ENCODE data around the gene UBASH3A.
A peak's percentile ranks its signal among the peaks of the same experiment; 100 is the strongest.

The UBASH3A gene

DNA sequence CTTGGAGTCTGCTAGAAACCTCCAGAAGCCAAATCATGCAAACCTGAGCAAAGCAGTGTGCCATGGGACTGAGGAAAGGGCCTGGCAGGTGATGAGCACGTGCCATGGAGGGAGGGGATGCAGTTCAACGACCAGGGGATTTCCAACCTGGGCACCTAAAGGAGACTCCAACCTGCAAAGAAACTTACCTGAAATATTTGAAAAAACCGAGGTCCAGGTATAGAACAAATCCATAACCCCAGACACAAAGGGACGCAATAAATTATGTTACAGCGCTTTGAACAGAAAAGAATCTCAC is 8.9 kb downstream of the UBASH3A start:
- DNase-seq: no peak

DNA sequence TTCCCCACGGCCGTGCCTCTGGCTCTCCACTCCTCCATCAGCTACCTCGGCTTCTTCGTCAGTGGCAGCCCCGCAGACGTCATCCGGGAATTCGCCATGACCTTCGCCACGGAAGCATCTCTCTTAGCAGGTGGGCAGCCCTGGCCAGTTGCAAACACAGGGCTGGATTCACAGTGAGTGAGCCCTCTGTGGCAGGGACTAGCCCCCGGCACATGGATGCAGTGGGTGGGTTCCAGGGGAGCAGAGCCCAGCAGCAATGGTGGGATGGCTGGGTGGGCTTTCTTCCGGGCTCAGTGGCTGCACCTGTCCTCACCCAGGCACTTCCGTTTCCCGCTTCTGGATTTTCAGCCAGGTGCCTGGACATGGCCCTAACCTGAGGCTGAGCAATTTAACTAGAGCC is 9.4 kb downstream of the UBASH3A start:
- DNase-seq: no peak

DNA sequence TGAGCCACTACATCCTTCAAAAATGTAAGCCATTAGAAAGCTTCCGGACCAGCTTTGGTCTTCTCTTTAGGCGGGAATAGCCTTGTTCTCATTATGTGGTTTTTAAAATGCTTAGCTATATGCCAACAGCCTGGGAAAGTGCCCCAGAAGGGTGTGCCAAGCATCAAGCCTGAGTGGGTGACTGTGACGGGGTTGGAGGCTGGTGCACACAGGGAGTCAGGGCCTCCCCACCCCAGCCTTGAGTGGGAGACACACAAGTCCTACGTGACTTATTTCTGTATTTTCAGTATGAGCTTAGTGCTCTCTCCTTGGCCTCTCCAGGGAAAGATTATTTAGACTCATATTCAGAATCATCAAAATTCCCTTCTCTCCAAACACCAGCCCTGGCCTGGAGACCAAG is 9.8 kb downstream of the UBASH3A start:
- no peak for DNase-seq

DNA sequence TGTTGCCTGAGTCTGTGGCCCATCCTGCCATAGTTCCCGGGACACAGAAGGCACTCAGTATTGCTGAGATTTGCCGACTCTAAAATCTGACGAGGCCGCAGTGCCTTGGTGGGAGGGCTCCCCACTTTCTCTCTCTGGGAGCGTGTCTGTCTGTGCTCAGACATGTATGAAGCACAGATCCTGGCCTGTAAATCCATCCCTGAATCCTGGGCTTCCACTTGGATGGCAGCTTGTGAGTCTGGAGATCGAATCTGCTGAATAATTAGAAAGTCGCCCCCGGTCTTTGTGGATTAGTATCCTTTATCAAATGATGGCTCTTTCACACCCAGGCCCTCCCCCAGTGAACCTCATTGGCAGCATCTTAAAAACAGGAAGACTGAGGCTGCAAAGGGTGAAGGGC is 10.4 kb downstream of the UBASH3A start:
- no peak for DNase-seq

DNA sequence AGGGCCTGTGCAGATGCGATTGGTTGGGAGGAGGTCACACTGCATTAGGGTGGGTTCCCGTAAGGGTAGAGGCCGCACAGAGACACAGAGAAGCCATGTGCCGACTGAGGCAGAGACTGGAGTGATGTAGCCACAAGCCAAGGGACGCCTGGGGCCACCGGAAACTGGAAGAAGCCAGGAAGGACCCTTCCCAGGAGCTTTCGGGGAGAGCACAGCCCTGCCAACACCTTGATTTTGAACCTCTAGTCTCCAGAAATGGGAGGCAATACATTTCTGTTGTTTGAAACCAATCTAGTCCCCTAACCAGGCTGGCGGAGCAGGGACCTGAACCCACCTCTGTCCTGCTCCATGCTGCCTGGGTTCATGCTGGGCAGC is 10.8 kb downstream of the UBASH3A start:
- DNase-seq: no peak

DNA sequence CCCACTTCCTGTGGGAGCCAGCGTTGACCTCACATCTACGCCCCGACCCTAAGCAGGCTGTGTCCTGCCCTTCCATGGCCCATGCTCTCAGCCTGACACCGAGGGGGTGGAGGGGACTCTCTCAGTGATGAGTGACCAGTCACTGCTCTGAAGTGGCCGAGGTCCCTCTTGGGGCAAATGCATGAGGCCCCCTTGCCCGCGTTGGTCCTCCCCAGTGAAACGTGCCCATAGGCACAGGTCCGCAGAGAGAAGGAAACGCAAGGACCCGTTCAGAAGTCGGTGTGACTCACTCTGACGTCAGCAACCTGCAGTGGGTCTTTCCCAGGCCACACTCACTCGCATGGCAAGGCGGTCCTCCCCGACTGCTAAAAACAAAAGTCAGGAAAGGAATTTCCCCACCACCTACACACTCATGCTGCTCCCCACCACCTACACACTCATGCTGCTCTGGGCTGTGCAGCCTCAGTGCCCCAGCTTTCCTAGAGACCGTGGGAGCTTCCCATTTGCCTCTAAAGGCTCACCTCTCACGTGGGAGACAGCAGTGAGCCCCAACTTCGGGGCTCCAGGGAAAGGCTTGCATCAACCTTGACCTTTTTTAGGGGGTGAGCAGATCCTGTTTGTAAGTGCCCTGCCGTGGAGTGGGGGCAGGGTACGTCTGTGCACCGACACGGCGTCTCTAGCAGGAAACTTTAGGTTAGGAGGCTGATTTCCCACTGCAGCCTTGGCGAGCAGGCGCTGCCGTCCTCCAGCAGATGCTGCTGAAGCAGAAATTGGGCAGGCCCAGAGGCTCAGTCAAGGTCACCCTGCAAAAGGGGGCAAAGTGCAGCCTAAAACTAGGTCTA is 11.4 kb downstream of the UBASH3A start:
- peak; percentile 92 for DNase-seq

DNA sequence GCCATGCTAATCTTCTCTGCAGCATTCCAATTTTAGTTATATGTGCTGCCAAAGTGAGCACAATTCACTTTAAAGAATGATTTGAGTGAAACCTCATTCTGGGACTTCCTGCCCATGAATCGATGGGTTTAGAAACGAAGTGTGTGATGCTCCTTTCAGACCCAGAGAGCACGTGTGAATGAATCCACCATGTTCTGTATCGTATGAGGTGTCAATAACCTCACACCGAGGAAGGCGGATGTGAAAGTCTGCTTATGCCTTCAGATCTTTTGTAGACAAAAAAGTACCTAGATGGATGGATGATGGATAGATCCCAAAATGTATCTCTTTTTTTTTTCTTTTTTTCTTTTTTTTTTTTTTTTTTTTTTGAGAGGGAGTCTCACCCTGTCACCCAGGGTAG is 13.8 kb downstream of the UBASH3A start:
- DNase-seq: peak; percentile 43

DNA sequence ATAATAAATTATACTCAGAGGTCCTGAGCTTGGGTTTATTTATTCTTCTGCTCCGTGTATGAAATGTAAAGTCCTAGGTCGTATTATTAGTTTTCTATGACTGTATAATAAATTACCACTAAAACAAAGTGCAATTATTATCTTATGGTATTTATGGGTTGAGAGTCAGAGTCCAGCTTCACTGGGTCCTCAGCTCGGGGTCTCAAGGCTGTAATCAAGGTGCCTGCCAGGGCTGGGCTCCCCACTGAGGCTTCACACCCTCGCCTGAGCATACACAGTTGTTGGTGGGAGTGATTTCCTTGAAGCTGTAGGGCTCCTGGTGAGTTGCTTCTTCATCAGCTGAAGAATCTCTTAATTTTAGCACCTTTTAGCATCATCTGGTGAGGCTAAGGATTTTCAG is 15.2 kb downstream of the UBASH3A start:
- DNase-seq: no peak

DNA sequence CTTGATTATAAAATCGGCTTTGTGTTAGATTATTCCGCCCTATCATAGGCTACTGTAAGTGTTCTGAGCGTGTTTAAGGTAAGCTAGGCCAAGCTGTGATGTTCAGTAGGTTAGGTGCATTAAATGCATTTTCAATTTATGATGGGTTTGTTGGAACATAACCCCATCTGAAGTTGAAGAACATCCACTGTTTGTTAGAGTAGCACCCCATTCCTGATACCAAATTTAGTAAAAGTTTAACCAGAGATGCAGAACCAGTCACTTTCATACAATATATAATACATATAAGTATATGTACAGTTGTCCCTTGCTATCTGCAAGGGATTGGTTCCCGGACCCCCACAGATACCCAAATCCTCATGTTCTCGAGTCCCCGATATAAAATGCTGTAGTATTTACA is 16.1 kb downstream of the UBASH3A start:
- no peak for DNase-seq

DNA sequence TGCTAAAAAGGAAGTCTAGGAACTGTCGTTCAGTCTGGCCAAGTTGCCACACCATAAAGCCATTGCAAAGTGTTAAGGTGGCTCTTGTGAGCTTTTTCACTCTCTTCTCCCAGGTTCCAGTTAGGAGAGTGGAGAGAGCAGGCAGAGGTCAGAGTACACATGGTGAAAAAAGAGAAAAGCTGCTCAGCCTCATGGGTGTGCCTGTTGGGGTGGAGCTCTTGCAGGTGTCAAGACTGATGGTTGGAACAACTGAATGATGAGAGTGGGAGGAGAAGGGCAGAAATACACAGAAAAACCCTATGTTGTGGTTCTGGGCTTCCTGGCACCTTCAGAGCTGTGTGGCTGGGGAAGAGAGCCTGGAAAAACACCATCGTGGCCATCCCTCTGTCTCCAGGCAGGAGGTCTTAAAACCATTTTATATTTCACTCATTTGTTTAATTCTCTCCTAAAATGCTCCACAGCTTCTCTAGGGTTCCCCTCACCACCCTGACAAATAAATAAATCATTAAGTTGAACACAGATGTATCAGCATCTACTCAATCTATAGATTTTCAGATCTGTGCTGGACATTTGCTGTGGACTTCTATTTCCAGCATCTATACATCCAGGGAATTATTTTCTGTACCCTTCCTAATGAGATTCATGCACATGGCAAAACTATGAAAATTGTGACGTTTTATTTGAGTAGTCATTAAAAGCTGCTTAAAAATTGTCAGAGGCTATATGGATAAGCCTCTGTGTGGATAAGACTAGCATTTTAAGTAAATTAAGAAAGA is 17.5 kb downstream of the UBASH3A start:
- no peak for DNase-seq

DNA sequence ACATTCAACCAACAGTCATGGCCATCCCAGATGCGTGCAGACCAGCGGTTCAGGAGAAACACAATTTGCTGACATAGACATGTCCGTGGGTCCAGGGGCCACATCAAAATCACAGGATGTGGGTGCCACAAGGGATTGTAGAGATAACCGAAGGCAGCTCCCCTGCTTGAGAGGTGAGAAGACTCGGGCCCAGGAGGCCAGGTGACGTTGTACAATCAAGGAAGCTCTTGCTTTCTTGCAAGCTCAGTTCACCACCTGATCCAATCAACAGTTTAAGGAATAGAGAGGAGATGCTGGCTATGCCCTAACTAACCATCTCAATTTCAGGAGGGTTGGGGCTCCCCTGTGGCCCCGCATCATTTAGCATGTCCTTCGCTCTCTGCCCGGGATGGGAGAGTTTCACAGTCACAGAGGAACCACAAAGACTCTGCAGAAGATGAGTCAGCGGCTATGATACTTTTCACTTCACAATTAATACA is 19.5 kb downstream of the UBASH3A start:
- DNase-seq: peak; percentile 43

DNA sequence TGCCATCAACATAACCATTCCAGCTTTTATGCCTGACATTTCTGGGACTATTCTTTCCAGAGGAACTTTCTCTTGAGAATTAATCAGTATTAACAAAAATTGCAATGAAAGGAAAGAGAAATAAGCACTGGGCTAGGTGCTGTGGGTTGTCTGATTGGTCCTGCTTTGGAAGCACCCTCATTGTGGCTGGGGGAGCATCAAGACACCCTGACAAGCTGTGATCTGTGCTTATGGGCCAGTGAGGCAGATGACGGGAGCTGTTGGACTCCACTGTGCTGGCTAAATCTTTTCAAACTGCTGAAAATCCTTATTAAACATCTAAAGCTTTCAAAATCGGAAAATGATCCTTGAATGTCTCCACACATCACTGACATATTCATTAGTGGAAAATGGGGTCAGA is 20.0 kb downstream of the UBASH3A start:
- no peak for DNase-seq

DNA sequence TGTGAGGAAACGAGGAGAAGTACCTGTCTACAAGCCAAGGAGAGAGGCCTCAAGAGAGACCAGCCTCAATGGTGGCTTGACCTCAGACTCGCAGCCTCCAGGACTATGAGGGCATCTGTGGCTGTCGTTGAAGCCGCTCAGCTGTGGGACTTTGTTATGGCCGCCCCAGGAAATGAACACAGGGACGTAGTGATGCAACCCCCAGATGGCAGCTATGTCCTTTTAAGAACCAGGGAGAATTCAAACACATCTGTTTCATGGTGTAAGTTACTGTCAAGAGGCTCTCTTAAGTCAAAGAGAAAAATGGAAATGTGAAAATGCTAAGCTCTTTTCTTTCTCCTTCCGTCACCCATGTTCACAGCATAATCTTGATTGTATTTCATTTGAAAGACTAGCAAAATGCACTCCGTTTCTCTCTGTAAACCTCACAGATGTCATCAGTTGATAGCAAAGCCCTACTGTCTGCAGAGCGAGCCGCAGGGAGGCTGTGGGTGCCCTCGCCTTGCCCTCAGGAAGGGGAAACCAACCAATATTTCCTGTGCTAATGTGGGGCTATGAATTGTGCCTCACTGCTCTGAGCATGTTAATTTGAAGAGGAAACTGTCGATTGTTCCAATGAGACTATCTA is 21.3 kb downstream of the UBASH3A start:
- DNase-seq: peak; percentile 90

DNA sequence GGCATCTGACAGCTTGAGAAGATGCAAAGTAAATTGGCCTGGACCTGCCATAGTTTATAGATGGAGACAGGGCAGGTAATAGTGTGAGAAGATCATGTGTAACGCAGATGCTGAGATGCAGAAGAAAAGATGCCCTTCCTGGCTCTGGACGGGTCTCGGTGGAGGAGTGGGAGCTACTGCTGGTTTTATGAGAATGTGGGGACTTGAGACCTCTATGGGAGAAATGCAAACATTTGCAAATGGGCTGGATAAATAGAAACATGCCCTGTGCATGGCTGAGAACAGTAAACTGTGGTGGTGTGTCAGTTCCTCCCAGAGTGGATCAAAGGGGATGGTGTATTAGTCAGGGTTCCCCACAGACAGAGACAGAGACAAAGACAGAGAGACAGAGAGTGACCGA is 21.9 kb downstream of the UBASH3A start:
- DNase-seq: no peak

DNA sequence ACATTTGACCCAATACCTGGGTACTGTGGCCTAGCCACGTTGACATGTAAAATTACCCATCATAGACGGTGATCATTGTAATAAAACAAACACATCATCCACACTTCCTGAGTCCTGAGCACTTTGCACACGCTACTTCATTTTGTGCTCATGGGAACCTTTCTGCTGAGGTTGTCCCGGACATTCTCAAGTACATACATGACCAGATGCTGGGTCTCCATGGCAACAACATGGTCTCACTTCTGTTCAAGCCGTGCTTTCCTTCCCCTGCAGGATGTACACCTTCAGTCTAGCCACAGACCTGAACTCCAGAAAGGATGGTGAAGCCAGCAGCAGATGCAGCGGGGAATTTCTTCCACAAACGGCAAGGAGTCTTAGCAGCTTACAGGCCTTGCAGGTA is 22.7 kb downstream of the UBASH3A start:
- no peak for DNase-seq

DNA sequence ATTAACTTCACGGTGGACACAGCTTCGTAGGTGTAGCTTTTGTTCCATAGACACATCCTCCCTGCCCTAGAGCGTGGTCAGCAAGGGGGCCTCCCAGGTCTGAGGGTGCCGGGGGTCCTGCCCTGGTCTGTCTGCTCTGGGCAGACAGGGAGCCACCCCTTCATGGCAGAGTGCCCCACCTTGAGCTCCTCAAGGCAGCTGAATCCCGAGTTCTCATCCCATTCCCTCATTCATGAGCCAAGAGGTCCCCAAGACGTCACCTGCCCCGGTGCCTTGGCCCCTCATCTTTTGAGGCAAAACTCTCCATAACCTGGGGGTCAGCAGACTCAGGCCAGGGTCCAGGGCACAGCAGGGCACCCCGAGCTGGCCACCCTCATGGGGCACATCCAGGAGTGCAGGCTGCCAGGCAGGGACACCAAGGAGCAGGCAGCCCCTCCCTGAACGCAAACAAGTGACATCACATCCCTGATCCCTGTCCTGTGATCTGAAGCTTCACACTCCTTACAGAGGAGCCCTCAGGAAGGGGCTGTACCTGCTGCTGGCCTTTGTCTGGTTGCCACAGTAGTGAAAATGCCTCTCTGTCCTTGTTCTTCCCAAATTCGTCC is 23.3 kb downstream of the UBASH3A start:
- no peak for DNase-seq

DNA sequence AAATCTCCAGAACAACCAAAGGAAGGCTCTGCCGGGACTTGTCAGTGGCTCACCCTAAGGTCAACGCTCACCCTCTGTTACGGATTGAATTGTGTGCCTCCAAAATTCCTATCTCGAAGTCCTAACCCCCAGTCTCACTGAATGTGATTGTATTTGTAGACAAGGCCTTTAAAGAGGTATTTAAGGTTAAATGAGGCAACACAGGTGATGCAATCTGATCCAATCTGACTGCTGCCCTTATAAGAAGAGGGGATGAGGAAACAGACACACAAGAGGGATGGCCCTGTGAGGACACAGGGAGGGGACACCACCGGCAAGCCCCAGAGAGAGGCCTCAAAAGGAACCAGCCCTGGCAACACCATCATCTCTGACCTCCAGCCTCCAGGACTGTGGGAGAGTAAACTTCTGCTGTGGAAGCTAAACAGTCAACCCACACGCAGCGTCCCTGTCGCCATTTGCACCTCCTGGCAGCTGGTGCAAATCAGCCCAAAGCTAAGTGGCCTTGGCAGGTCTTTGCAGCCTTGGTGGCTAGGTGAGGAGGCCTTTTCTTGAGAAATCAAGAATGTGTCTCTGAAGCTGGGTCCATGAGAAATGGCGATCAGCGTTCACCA is 24.2 kb downstream of the UBASH3A start:
- no peak for DNase-seq

DNA sequence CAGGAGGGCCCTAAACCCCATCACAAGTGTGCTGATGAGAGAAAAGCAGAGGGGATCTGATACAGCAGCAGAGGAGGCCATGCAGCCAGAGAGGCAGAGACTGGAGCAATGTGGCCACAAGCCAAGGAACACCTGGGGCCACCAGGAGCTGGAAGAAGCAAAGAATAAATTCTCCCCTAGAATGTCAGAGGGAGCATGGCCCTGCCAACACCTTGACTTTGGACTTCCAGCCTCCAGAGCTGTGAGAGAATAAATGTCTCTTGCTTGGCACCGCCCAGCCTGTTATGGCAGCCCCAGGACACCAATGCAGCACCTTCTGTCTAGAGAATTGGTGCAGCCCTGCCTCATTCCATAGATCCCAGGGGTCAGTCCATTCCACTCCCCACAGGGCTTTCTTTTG is 25.3 kb downstream of the UBASH3A start:
- no peak for DNase-seq

DNA sequence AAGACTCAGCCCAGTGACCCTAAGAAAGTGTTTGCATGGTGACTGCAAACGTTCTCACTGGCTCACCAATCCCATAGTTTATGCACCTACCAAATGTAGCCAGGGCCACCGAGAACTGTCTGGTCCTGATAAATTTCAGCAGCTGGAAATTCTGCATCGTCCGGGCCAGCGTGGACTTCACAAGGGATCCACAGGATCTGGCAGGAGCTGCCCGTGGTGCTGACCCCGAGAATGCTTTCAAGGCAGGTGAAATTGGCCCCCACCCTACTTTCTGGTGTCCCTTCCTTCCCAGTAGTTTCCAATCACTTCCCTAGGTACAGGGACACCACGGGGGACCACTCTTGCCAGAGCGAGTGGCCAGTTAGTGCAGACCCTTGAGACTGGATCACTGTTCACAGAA is 26.2 kb downstream of the UBASH3A start:
- DNase-seq: no peak

DNA sequence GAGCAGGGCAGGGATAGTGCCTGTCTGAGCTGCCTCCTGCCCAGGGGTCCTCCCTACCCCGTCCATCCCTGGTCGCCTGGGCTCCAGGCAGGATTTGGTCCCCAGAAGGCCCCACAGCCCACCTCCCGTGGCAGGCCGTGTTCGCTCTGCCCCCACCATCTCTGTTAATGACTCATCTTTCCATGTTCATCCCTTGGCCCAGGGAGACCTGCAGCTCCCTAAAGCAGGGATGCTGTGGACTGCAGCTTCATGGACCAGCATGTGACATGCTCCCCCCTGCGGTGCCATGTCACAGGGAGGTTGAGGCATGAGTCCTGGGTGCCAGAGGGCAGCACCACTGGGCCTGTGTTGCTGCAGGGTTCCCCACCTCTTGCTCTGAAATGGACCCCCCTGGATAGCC is 26.8 kb downstream of the UBASH3A start:
- DNase-seq: no peak

DNA sequence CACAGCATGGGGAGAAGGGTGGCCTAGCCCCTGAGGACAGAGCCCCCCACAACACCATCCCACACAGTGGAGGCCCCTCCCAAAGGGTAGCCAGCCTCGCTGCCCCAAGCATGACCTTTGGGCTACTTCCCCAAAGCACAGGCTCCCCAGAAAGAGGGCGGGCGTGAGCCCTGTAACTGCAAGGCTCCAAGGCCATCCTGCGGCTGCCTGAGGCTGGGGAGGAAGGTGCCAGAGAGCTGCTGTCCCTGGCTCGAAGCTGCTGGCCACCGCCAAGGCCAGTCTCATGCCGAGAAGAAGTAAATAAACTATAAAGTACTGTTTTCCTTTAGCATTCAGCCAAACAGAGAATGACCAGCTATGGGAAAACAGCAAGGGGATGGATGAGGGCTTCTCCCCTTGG is 27.5 kb downstream of the UBASH3A start:
- no peak for DNase-seq

DNA sequence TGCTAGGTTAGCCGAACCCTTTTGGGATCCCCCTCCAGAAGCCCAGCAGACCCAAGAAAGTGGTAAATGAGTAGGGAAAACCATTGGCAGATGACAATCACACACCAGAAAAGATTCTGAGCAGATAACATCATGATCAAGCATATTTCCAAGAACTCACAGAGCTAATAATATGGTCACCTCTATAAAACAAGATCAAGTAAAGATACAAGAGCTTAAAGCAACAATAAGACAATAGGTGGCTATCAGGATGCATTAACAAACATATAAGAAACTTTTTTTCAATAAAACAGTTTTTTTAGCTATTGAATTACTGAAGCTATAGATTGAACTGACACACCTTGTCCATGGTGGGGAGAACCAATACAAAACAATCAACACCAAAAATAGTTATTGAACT is 29.0 kb downstream of the UBASH3A start:
- no peak for DNase-seq

DNA sequence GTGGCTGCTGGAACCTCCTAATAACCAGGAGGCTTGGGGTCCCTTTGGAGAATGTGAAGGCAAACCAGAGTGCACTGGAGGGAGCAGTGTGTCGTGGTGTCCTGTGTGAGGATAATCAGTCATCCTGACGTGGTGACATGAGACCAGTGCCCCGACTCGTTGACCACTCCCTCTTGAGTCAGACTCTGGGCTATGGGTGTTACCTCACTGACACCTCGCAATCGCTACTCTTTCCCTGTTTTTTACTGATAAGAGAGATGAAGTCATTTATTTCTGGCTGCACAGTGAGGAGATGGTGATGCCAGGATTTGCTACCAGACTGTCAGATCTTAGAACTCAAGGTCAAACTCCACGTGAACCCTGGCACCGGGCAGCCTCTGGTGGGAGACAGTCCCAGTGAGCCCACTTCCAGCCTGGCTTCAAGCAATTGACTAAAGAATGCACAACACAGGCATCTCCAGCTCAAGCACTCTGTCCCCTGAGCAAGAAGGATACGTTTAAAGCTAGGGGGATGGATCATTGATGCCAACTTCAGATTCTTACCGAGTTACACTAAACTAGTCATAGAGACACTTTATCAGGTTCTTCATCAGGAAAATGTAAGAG is 30.3 kb downstream of the UBASH3A start:
- no peak for DNase-seq

All from central memory CD4-positive, alpha-beta T cell (primary cell).